Activated CD4-positive, CD25-positive, alpha-beta regulatory T cell (primary cell): ENCODE data around the gene ZBTB12.
A peak's percentile ranks its signal among the peaks of the same experiment; 100 is the strongest.
"Not testable (repeated sequence)": the region's sequence is repeated elsewhere in the genome, so short reads cannot be mapped to it uniquely, and the experiment has no call there.

ENCODE experiments used
- DNase-seq, 4 experiments: peaks; one replicate each; lab custom pipeline; 2025; lab: John Stamatoyannopoulos, UW

Gene ZBTB12

GRCh38 chr6:31901953-31902643 is at the start of gene ZBTB12:
TSS of gene ZBTB12 (minus strand) at chr6:31902086. CDS start at chr6:31901305, 781 bp downstream.
- DNase-seq, result peak; percentile 68 to 73 (median 68)

GRCh38 chr6:31949926-31950548 is 48.2 kb upstream of the ZBTB12 start:
- no peak for DNase-seq

GRCh38 chr6:31948753-31949413 is 47.0 kb upstream of the ZBTB12 start:
- no peak for DNase-seq

GRCh38 chr6:31948306-31948705 is 46.4 kb upstream of the ZBTB12 start:
- no peak for DNase-seq

GRCh38 chr6:31947864-31948263 is 46.0 kb upstream of the ZBTB12 start:
- no peak for DNase-seq

GRCh38 chr6:31947070-31947675 is 45.3 kb upstream of the ZBTB12 start:
- DNase-seq, result no peak

- DNase-seq, result no peak
These were observed 44.5 kb upstream of the ZBTB12 start for GRCh38 chr6:31946370-31946885.

- DNase-seq, result no peak
These were observed 43.9 kb upstream of the ZBTB12 start, which contains the start of gene CFB for GRCh38 chr6:31945507-31946369. TSS of gene CFB (plus strand) at chr6:31946095. CDS start at chr6:31946222, 127 bp downstream.

GRCh38 chr6:31945154-31945506 is 43.2 kb upstream of the ZBTB12 start:
- no peak for DNase-seq

GRCh38 chr6:31943742-31944141 is 41.9 kb upstream of the ZBTB12 start:
- DNase-seq, result no peak

- DNase-seq, result no peak
These were observed 38.4 kb upstream of the ZBTB12 start for GRCh38 chr6:31940256-31940664.

- no peak for DNase-seq
These were observed 33.9 kb upstream of the ZBTB12 start for GRCh38 chr6:31935823-31936222.

GRCh38 chr6:31935021-31935420 is 33.1 kb upstream of the ZBTB12 start:
- DNase-seq, result no peak

GRCh38 chr6:31933537-31933936 is 31.7 kb upstream of the ZBTB12 start:
- DNase-seq, result no peak

- DNase-seq, result not testable (repeated sequence)
These were observed 30.3 kb upstream of the ZBTB12 start for GRCh38 chr6:31932137-31932536.

- DNase-seq, result no peak
These were observed 29.1 kb upstream of the ZBTB12 start for GRCh38 chr6:31930962-31931361.

- no peak for DNase-seq
These were observed 26.7 kb upstream of the ZBTB12 start for GRCh38 chr6:31928672-31928939.

- no peak for DNase-seq
These were observed 26.2 kb upstream of the ZBTB12 start for GRCh38 chr6:31927863-31928671.

- DNase-seq, result no peak
These were observed 25.5 kb upstream of the ZBTB12 start, which contains the start of gene C2 for GRCh38 chr6:31927242-31927862. TSS of gene C2 (plus strand) at chr6:31927717. CDS start at chr6:31927753, 36 bp downstream.

- no peak for DNase-seq
These were observed 21.1 kb upstream of the ZBTB12 start for GRCh38 chr6:31922942-31923341.
